Activated CD8-positive, alpha-beta memory T cell treated with anti-CD3 and anti-CD28 coated beads for 4 hours (primary cell): Measurements from ENCODE around the gene C10orf105.
A peak's percentile ranks its signal among the peaks of the same experiment; 100 is the strongest.

Source experiments
- DNase-seq, 2 donors: peaks; one replicate each; pipeline ENCODE4 v3.0.0-alpha.2; 2020; ENCODE audit warnings: low read depth in 2 of 2

C10orf105 gene

GRCh38 chr10:71737001-71737833 is 17.6 kb upstream of the C10orf105 start:
- peak in 1 of 2 donors; percentile 30 for DNase-seq

GRCh38 chr10:71736570-71736952 is 17.0 kb upstream of the C10orf105 start:
- DNase-seq: no peak

- peak in 1 of 2 donors; percentile 44 for DNase-seq
Measured at GRCh38 chr10:71735709-71736569, 16.4 kb upstream of the C10orf105 start.

- DNase-seq: no peak
Measured at GRCh38 chr10:71734797-71735196, 15.2 kb upstream of the C10orf105 start.

- no peak for DNase-seq
Measured at GRCh38 chr10:71731791-71732190, 12.2 kb upstream of the C10orf105 start.

- no peak for DNase-seq
Measured at GRCh38 chr10:71729161-71729636, 9.6 kb upstream of the C10orf105 start.

- no peak for DNase-seq
Measured at GRCh38 chr10:71727738-71728737, 8.5 kb upstream of the C10orf105 start.

GRCh38 chr10:71727105-71727737 is 7.6 kb upstream of the C10orf105 start:
- DNase-seq: peak; percentile 39 to 59

GRCh38 chr10:71726580-71727104 is 7.1 kb upstream of the C10orf105 start:
- DNase-seq: peak in 1 of 2 donors; percentile 31

GRCh38 chr10:71725998-71726579 is 6.5 kb upstream of the C10orf105 start:
- peak; percentile 63 to 82 for DNase-seq

GRCh38 chr10:71725249-71725648 is 5.7 kb upstream of the C10orf105 start:
- no peak for DNase-seq

- no peak for DNase-seq
Measured at GRCh38 chr10:71724539-71724938, 5.0 kb upstream of the C10orf105 start.

- no peak for DNase-seq
Measured at GRCh38 chr10:71723311-71723710, 3.7 kb upstream of the C10orf105 start.

- DNase-seq: no peak
Measured at GRCh38 chr10:71722849-71723248, 3.3 kb upstream of the C10orf105 start.

- DNase-seq: no peak
Measured at GRCh38 chr10:71721313-71721712, 1.7 kb upstream of the C10orf105 start.

- no peak for DNase-seq
Measured at GRCh38 chr10:71720288-71720687, 710 bp upstream of the C10orf105 start.

- DNase-seq: no peak
Measured at GRCh38 chr10:71719042-71719441, 536 bp downstream of the C10orf105 start.

GRCh38 chr10:71718165-71718698 is 1.3 kb downstream of the C10orf105 start:
- no peak for DNase-seq

GRCh38 chr10:71717551-71717951 is 2.0 kb downstream of the C10orf105 start:
- DNase-seq: no peak

- DNase-seq: no peak
Measured at GRCh38 chr10:71717056-71717455, 2.5 kb downstream of the C10orf105 start.
